Brain microvascular endothelial cell (primary cell): ENCODE results near the gene ETFBKMT.

Experiments
- DNase-seq: peaks from one replicate; pipeline ENCODE4 v3.0.0-alpha.2; 2020
- H3K27ac ChIP-seq: fragments of 250-450 bp; sonication (Bioruptor Pico); 2 replicates; pipeline ENCODE4 v1.5.1; 2020; ENCODE audit warnings: mild to moderate bottlenecking, moderate library complexity
- H3K27me3 ChIP-seq: fragments of 250-450 bp; sonication (Bioruptor Pico); replicated peaks from 2 replicates; pipeline ENCODE4 v1.5.1; 2020; ENCODE audit warnings: mild to moderate bottlenecking
- H3K36me3 ChIP-seq: fragments of 250-450 bp; sonication (Bioruptor Pico); replicated peaks from 2 replicates; pipeline ENCODE4 v1.5.1; 2020; ENCODE audit warnings: mild to moderate bottlenecking
- H3K4me3 ChIP-seq: 2 replicates; pipeline ENCODE4 v1.5.1; 2011; ENCODE audit warnings: low read depth, mild to moderate bottlenecking, control low read depth, low read length, moderate library complexity
- in situ Hi-C: cut with HindIII; loops from 2 replicates; pipeline ENCODE4 v1.10.0; 2017; ENCODE audit warnings: low sequenced_read_pairs, low pct_ligation_motif_present
- TF ChIP-seq, protein P1 (sequence below): IDR thresholded peaks from 2 replicates; pipeline ENCODE4 v1.5.1; 2011; ENCODE audit warnings: low read depth, mild to moderate bottlenecking, moderate library complexity, low read length, control low read depth, inconsistent platforms; ENCODE audit errors: missing control alignments

The ETFBKMT gene

DNA sequence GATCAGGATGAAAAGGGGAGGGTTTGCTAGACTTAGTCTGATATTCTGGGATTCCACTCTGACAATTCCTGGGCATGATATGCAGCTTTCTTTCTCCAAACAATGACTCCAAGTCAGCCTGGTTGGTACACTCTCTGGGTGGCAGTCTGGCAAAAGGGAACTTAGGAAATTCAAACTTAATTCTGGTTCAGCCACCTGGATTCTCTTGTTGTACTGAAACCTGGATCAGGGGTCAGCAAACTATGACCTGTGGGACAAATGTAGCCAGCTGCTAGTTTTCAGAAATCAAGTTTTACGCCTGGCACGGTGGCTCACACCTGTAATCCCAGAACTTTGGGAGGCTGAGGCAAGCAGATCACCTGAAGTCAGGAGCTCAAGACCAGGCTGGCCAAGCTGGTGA lies 63.1 kb downstream of the ETFBKMT start:
- Histone ChIP-seq H3K36me3 (no peaks in the 10 kb centered on the region), H3K27me3 (no peaks in the 10 kb centered on the region), H3K27ac (no peak overlapping the region), H3K4me3 (no peak overlapping the region)
- in situ Hi-C loops = no loop called here
- no peak for DNase-seq
- TF ChIP-seq, protein P1, sequence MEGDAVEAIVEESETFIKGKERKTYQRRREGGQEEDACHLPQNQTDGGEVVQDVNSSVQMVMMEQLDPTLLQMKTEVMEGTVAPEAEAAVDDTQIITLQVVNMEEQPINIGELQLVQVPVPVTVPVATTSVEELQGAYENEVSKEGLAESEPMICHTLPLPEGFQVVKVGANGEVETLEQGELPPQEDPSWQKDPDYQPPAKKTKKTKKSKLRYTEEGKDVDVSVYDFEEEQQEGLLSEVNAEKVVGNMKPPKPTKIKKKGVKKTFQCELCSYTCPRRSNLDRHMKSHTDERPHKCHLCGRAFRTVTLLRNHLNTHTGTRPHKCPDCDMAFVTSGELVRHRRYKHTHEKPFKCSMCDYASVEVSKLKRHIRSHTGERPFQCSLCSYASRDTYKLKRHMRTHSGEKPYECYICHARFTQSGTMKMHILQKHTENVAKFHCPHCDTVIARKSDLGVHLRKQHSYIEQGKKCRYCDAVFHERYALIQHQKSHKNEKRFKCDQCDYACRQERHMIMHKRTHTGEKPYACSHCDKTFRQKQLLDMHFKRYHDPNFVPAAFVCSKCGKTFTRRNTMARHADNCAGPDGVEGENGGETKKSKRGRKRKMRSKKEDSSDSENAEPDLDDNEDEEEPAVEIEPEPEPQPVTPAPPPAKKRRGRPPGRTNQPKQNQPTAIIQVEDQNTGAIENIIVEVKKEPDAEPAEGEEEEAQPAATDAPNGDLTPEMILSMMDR = no peak
